Activated naive CD4-positive, alpha-beta T cell treated with anti-CD3 and anti-CD28 coated beads, Interleukin-2, amount 50 U/mL, for 72 hours (primary cell): ENCODE measurements around the gene ATP8B1. TPM values are rescaled to one million over a fixed set of nuclear protein-coding genes. Genes with fewer than 3 reads are reported as not detected.
"Not testable (repeated sequence)": the region's sequence is repeated elsewhere in the genome, so short reads cannot be mapped to it uniquely, and the experiment has no call there.

Source experiments
- ATAC-seq, 2 donors: fragments of 150-1000 bp; cut with Tn5 transposase; 2 replicates each; pipeline ENCODE4 v1.10.0; 2021; ENCODE audit warnings: mild to moderate bottlenecking in 2 of 2, moderate library complexity in 2 of 2
- DNase-seq, 2 donors: peaks; one replicate each; pipeline ENCODE4 v3.0.0; 2021 to 2022; ENCODE audit warnings: low spot score in 2 of 2
- H3K27ac Mint-ChIP-seq, 2 donors: one replicate each; pipeline ENCODE4 v1.8.0; 2022; ENCODE audit warnings: mild to moderate bottlenecking in 2 of 2, mixed read lengths in 2 of 2
- H3K36me3 Mint-ChIP-seq, 2 donors: one replicate each; pipeline ENCODE4 v1.8.0; 2022; ENCODE audit warnings: mixed read lengths in 2 of 2
- H3K9me3 Mint-ChIP-seq, 2 donors: one replicate each; pipeline ENCODE4 v1.8.0; 2022; ENCODE audit warnings: mixed read lengths in 2 of 2
- total RNA-seq, 2 donors: library from RNA; stranded (reverse); gene quantifications; one replicate each; pipeline ENCODE4 v1.2.3, GENCODE V29; 2022

The ATP8B1 gene
- not detected for total RNA-seq

DNA sequence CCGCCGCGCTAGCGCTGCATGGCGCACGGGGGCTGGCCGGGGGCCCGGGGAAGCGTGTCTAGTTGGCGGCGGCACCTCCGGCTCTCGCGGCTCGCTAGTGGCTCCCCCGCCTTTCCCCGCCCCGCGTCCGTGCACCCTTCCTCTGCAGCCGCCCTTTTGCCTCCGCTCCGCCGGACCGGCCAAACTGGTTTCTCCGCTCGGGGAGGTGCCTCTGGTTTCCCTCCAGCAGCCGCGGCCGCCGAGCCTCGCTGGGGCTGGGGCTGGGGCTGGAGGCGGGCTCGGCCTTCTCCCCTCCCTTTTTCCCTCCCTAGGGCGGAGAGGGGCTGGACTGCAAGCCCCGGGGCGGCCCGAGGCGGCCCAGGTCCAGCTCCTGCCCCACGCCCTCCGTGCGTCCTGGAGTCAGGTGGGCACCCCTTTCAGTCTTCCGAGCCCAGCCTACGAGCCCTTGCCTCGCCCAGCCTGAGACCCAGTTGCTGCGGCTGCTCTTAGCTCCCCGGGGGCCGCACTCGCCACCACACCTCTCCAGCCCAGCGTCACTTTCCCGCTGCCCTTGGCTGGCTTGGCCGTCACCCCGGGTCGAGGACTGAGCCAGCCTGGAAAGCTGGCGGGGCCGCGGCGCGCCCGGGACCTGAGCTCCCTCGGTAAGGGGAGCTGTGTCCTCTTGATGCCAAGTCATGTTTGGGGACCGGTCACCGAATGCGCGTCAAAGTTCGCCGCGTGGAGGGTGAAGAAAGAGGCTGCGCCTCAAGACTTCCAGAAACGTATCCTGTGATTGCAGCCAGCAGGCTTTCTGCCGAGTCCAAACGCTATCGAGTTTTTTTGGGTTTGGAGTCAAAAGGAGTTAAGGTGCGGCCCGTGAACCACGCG lies at the start of gene ATP8B1:
Gene ATP8B1, minus strand, starts transcription at position 213 of the 867 bp plus-strand sequence. CDS start 71,508 bp downstream, outside the sequence.
- Mint-ChIP-seq H3K36me3 (peaks cover 0 to 14% of the 10 kb centered on the region in 2 donors), H3K9me3 (peaks cover 0 to 3% of the 10 kb centered on the region in 2 donors), H3K27ac (peak within 1 kb of the TSS in 1 of 2 donors; percentile 50)
- ATAC-seq (peak in 1 of 2 donors; percentile 61), DNase-seq (peak in 1 of 2 donors; percentile 6)

GRCh38 chr18:57850063-57850462 lies 46.9 kb upstream of the ATP8B1 start:
- H3K36me3 Mint-ChIP-seq = no peaks in the 10 kb centered on the region
- H3K27ac Mint-ChIP-seq = no peak overlapping the region
- DNase-seq = no peak
- no peaks in the 10 kb centered on the region for H3K9me3 Mint-ChIP-seq
- ATAC-seq = no peak

DNA sequence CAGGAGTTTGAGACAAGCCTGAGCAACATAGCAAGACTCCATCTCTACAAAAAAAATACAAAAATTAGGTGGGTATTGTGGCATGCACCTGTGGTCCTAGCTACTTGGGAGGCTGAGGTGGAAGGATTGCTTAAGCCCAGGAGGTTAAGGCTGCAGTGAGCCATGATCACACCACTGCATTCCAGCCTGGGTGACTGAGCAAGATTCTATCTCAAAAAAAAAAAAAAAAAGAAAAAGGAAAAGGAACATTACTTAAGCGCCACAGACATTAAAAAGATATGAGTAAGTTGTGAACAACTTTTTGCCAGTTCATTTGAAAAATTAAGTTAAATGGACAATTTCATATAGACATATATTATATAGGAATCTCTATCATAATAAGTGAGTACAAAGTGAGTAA lies 45.3 kb upstream of the ATP8B1 start:
- not testable (repeated sequence) for DNase-seq, H3K27ac Mint-ChIP-seq, ATAC-seq, H3K36me3 Mint-ChIP-seq, H3K9me3 Mint-ChIP-seq

DNA sequence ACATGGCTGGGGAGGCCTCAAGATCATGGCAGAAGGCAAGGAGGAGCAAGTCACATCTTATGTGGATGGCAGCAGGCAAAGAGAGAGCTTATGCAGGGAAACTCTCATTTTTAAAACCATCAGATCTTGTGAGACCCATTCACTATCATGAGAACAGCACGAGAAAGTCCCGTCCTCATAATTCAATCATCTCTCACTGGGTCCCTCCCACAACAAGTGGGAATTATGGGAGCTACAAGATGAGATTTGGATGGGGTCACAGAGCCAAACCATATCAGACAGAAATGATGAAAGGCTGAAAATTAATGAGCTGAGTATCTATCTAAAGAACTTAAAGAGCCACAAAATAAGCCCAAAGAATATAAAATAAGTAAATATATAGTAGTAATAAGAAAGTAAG lies 44.3 kb upstream of the ATP8B1 start:
- not testable (repeated sequence) for H3K36me3 Mint-ChIP-seq, H3K9me3 Mint-ChIP-seq, DNase-seq, ATAC-seq, H3K27ac Mint-ChIP-seq

- ATAC-seq = no peak
- Mint-ChIP-seq H3K36me3 (peaks cover 0 to 4% of the 10 kb centered on the region in 2 donors), H3K27ac (no peak overlapping the region), H3K9me3 (no peaks in the 10 kb centered on the region)
- DNase-seq = no peak
Measured at GRCh38 chr18:57846258-57846657, 43.1 kb upstream of the ATP8B1 start.

DNA sequence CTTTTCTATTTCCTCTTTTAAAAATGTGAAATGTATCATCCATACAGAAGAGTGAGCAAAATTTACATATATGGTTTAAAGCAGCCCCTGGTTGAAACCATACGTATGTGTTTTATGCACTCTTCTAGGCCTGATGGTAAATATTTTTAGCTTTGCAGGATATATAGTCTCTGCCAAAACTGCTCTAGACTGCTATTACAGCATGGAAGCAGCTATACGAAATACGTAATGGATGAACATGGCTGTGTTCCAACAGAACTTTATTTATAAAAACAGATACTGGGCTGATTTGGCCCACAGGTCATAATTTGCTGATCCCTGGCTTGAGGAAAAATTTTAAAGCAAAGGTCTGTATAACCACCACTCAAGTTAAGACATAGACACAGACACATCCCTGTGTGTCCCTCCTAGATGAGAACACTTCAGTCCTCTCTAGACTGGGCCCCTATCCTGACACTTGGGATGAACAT lies 42.5 kb upstream of the ATP8B1 start:
- ATAC-seq (no peak), DNase-seq (no peak)
- no peaks in the 10 kb centered on the region for H3K9me3 Mint-ChIP-seq
- H3K36me3 Mint-ChIP-seq = peaks cover 0 to 4% of the 10 kb centered on the region in 2 donors
- no peak overlapping the region for H3K27ac Mint-ChIP-seq

DNA sequence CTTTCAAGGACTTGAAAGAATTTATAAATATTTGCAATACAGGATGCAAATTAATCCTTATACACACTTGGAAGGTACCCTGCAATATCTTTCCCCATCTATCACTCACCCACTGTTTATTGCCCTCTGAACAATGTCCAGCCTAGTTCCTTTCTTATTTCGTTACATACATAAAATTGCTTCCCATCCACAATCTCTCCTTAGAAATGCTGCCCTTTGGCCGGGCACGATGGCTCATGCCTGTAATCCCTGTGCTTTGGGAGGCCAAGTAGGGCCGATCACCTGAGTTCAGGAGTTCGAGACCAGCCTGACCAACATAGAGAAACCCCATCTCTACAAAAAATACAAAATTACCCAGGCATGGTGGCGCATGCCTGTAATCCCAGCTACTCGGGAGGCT lies 41.2 kb upstream of the ATP8B1 start:
- DNase-seq (no peak), ATAC-seq (no peak)
- peaks cover 0 to 4% of the 10 kb centered on the region in 2 donors for H3K36me3 Mint-ChIP-seq
- no peak overlapping the region for H3K27ac Mint-ChIP-seq
- H3K9me3 Mint-ChIP-seq = no peaks in the 10 kb centered on the region

DNA sequence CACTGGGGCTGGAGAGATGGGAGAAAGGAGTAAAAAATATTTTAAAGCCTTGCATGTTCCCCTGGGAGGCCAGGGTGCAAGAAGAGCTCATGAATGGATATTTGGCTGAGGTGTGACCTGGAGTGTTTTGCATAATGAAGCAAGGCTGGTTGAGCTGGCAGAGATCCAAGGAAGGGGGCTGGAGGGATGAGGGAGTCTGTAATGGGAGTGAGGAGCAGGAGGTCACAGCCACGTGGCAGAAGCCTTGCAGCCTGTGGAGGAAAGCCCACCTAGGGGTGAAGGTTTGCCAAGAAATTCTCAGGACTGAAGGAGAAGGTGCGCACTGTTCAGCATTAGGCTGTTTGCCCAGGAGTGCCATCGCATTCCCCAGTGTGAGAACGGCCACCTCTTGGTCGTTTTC lies 40.3 kb upstream of the ATP8B1 start:
- Mint-ChIP-seq H3K36me3 (peaks cover 4 to 6% of the 10 kb centered on the region in 2 donors), H3K9me3 (peaks cover 0 to 4% of the 10 kb centered on the region in 2 donors), H3K27ac (no peak overlapping the region)
- no peak for DNase-seq
- ATAC-seq = no peak

DNA sequence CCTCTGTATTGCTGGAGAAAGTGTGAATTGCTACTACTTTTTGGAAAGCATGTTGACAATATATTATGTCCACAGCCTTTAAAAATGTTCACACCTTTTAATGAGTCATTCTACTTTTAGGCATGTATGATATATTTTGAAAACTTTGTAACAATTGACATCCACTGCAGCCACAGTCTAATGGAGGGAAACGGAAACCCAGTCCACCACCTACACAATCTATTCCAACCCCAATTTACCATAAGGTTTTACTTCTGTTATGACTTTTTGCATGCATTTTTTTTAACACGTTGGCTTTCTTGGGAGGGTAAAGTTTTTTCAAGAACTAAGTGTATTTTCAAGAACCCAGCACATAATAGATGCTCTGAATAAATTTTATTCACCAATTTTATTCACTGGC lies 38.5 kb upstream of the ATP8B1 start:
- ATAC-seq = peak; percentile 19 to 67
- Mint-ChIP-seq H3K27ac (peak overlapping the region in 1 of 2 donors; percentile 8), H3K36me3 (peaks cover 8 to 12% of the 10 kb centered on the region in 2 donors), H3K9me3 (peaks cover 0 to 5% of the 10 kb centered on the region in 2 donors)
- DNase-seq = no peak

DNA sequence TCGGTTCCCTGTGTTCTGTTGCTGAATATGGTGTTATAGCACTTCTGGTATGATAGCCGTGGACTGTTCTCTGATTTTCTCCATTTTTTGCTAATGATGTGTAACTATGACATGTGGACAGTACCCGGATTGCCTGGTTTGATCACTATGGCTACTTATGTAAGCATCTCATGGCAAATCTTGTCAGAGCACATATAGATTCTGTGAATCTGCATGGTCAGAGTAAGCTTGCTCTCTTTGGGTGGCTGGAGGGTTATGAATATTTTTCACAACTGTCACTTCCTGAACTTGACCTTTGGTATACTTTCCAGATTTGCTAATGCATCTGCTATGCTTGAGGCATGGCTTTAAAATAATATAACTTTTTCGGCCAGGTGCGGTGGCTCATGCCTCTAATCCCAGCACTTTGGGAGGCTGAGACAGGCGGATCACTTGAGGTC lies 36.8 kb upstream of the ATP8B1 start:
- ATAC-seq (no peak), DNase-seq (no peak)
- no peak overlapping the region for H3K27ac Mint-ChIP-seq
- peaks cover 16 to 24% of the 10 kb centered on the region in 2 donors for H3K36me3 Mint-ChIP-seq
- H3K9me3 Mint-ChIP-seq = peaks cover 0 to 5% of the 10 kb centered on the region in 2 donors

- Mint-ChIP-seq H3K36me3 (peaks cover 13 to 24% of the 10 kb centered on the region in 2 donors), H3K9me3 (peaks cover 0 to 6% of the 10 kb centered on the region in 2 donors), H3K27ac (peak overlapping the region in 1 of 2 donors; percentile 74)
- DNase-seq (peak; percentile 54 to 62), ATAC-seq (peak; percentile 87 to 96)
Measured at GRCh38 chr18:57837917-57838548, 34.9 kb upstream of the ATP8B1 start.

- Mint-ChIP-seq H3K36me3 (peaks cover 22 to 37% of the 10 kb centered on the region in 2 donors), H3K9me3 (peaks cover 4 to 15% of the 10 kb centered on the region in 2 donors), H3K27ac (no peak overlapping the region)
- DNase-seq (no peak), ATAC-seq (no peak)
Measured at GRCh38 chr18:57836557-57836956, 33.4 kb upstream of the ATP8B1 start.

DNA sequence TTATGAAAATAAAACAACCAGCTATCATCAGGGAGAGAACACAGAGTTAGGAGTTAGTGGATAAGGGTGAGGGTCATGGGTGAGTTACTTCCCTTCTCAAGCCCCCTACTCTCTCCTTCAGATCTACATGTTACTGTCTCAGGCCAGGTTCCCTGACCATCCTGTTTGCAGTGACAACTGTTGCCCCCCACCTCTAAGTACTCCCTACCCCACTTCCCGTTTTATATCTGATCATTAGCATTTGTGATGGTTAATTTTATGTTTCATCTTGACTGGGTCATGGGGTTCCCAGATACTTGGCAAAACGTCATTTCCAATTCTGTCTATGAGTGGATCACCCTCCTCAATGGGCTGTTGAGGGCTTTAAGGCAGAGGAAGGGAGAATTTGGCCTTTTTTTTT lies 32.8 kb upstream of the ATP8B1 start:
- no peak for DNase-seq
- Mint-ChIP-seq H3K27ac (no peak overlapping the region), H3K36me3 (peaks cover 28 to 43% of the 10 kb centered on the region in 2 donors), H3K9me3 (peaks cover 4 to 18% of the 10 kb centered on the region in 2 donors)
- ATAC-seq = no peak

DNA sequence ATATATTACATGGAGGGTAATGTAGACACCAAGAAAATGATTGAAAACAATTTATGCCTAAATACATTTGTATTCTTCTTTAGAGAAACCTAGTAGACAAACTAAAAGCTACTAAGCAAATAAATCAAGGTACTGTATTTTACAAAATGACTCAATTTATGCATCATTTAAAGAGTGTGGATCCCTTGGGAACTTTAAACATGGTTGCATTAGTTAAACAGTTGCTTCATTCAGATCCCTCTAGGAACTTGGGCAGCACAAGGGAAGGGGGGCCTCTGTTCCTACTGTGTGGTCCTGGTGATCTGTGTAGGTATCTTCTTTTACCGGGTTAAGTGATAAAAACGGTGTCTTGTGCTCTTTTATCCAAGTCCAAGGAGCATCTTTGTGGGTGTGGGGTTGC lies 31.5 kb upstream of the ATP8B1 start:
- H3K36me3 Mint-ChIP-seq = peaks cover 29 to 43% of the 10 kb centered on the region in 2 donors
- H3K27ac Mint-ChIP-seq = no peak overlapping the region
- H3K9me3 Mint-ChIP-seq = peaks cover 4 to 18% of the 10 kb centered on the region in 2 donors
- no peak for DNase-seq
- ATAC-seq = no peak

GRCh38 chr18:57833441-57834101 lies 30.5 kb upstream of the ATP8B1 start:
- H3K27ac Mint-ChIP-seq = peak overlapping the region in 1 of 2 donors; percentile 22
- ATAC-seq = peak; percentile 57 to 69
- peak in 1 of 2 donors; percentile 50 for DNase-seq
- peaks cover 29 to 39% of the 10 kb centered on the region in 2 donors for H3K36me3 Mint-ChIP-seq
- H3K9me3 Mint-ChIP-seq = peaks cover 4 to 16% of the 10 kb centered on the region in 2 donors

- H3K36me3 Mint-ChIP-seq = peaks cover 24 to 35% of the 10 kb centered on the region in 2 donors
- H3K9me3 Mint-ChIP-seq = peaks cover 4 to 13% of the 10 kb centered on the region in 2 donors
- H3K27ac Mint-ChIP-seq = no peak overlapping the region
- ATAC-seq (no peak), DNase-seq (no peak)
Measured at GRCh38 chr18:57832730-57833129, 29.6 kb upstream of the ATP8B1 start.
